H1 (cell line): Measurements from ENCODE around the gene RASAL1. TPM values are rescaled to one million over a fixed set of nuclear protein-coding genes. Genes with fewer than 3 reads are reported as not detected.

Source experiments
- ASH2L ChIP-seq: fragments of 200-600, 300-600 bp; sonication (generic); IDR thresholded peaks from one replicate; pipeline ENCODE4 v1.7.1; 2017; ENCODE audit warnings: low read length
- HDAC6 ChIP-seq: IDR thresholded peaks from one replicate; pipeline ENCODE4 v1.7.1; 2012; ENCODE audit warnings: low read depth, mild to moderate bottlenecking, inconsistent platforms, low read length, moderate library complexity
- SP4 ChIP-seq: IDR thresholded peaks from 2 replicates; pipeline ENCODE4 v1.6.1; 2012; ENCODE audit warnings: low read length, inconsistent platforms
- polyA plus RNA-seq, 7 experiments: library from polyadenylated mRNA; depleted of rRNA in 3 of 7; stranded (reverse) in 5 of 7; unstranded in 2 of 7; fragments of >200 nt in 5 of 7; fragments of 200-250 nt in 2 of 7; gene quantifications; 1 replicate in 5 of 7; 2 replicates in 1 of 7; 4 replicates in 1 of 7; pipeline versions ENCODE4 v1.2.1 to v1.2.3, GENCODE V29; 2011 to 2013; ENCODE audit warnings: missing spikeins in 2 of 7, mixed read lengths in 2 of 7
- total RNA-seq: library from RNA; stranded (reverse); fragmentation: NEBNext Ultra II Directional; extraction: Animal tissue kit (Norgen Biotek cat#: 25700); gene quantifications from 2 replicates; pipeline ENCODE4 v1.2.1, GENCODE V29; 2021

The RASAL1 gene
- total and polyA plus RNA-seq, 2 of the 8 experiments (the other 6 are each of a cell fraction or from before 2014, with no cell fraction given), result 3.7 to 5.0 TPM

- TF ChIP-seq SP4, result no peak
- TF ChIP-seq ASH2L, result no peak
- TF ChIP-seq HDAC6, result no peak
- TF ChIP-seq, all 59 proteins: peak for 0
Measured at GRCh38 chr12:113072136-113072535, 63.4 kb downstream of the RASAL1 start (continued).
